GM21529 (cell line): Measurements from ENCODE around the gene C19orf81.

Experiments used
- ATAC-seq: cut with Tn5 transposase; IDR thresholded peaks from one replicate; pipeline ENCODE4 v1.9.1; 2021; ENCODE audit not compliant: unreplicated experiment

The C19orf81 gene

DNA sequence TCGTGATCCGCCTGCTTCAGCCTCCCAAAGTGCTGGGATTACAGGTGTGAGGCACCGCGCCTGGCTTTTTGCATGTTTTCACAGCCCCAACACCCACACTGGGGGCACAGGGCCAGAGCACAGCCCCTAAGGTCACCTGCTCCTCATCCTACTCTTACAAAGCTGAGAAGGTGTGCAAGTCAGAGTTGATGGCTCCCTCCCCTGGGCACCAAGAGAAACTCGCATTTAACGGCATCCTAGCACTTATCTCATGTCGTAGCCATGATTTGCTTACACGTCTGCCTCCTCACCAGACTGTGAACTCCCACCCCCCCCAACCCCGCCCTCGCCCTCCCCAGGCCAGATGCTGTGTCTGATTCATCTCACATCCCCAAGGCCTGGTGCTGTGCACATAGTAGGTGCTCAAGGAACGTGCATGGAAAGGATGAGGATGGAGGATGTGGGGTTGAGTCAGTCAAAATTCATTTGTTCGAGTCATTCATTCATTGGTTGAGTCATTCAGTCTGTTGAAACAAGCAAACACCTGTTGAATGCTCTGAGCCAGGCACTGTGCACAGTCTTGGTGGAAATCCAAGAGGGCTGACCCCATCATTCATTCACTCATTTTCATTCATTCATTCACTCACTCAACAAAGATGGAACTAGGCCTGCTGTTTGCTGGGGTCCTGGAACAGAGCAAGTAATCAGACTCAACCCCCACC, 59.1 kb downstream of the C19orf81 start:
- no peak for ATAC-seq
